B cell (primary cell): Measurements from ENCODE around the gene TSPAN18. TPM values are rescaled to one million over a fixed set of nuclear protein-coding genes. Genes with fewer than 3 reads are reported as not detected.

Experiments used
- ATAC-seq: fragments of 200-7000 bp; cut with Tn5 transposase; one replicate; pipeline ENCODE4 v1.10.0; 2021; ENCODE audit warnings: low read depth, mild to moderate bottlenecking, moderate number of reproducible peaks, moderate library complexity
- CTCF ChIA-PET: fragments of 350-600 bp; sonication (Branson Sonifier 250); formaldehyde crosslinking; loops from one replicate; lab custom pipeline; 2021; ENCODE audit warnings: antibody characterized with exemption, inconsistent platforms; lab: Charles Lee
- POLR2A ChIA-PET: fragments of 350-600 bp; sonication (Branson Sonifier 250); formaldehyde crosslinking; loops from one replicate; lab custom pipeline; 2021; ENCODE audit warnings: antibody characterized with exemption; lab: Charles Lee
- DNase-seq: peaks from one replicate; pipeline ENCODE4 v3.0.0; 2013
- H2AFZ ChIP-seq: 2 replicates; pipeline ENCODE4 v1.6.1; 2012; ENCODE audit warnings: mild to moderate bottlenecking, low read depth, low read length; ENCODE audit not compliant: insufficient read depth, poor library complexity, severe bottlenecking
- H3K27ac ChIP-seq, 2 donors: 1 replicate in 1 of 2; 2 replicates in 1 of 2; pipeline ENCODE4 v1.5.1; 2012 to 2013; ENCODE audit warnings: low read length in 2 of 2, mild to moderate bottlenecking in 2 of 2, moderate library complexity in 1 of 2
- H3K27me3 ChIP-seq, 4 experiments: fragments of 200-600 bp in 1 of 4; sonication (generic) in 1 of 4; replicated peaks in 1 of 4; 1 replicate in 2 of 4; 2 replicates in 2 of 4; pipeline versions ENCODE4 v1.6.1 to v1.7.0; 2013 to 2016; ENCODE audit warnings: low read length in 3 of 4, mild to moderate bottlenecking in 2 of 4, mixed read lengths in 1 of 4, moderate library complexity in 1 of 4; ENCODE audit not compliant: insufficient read depth in 4 of 4, control insufficient read depth in 3 of 4; ENCODE audit errors: control extremely low read depth in 1 of 4
- H3K36me3 ChIP-seq, 2 experiments: replicated peaks in 1 of 2; 1 replicate in 1 of 2; 2 replicates in 1 of 2; pipeline versions ENCODE4 v1.6.1 to v1.7.1; 2013; ENCODE audit warnings: low read length in 1 of 2; ENCODE audit not compliant: insufficient read depth in 2 of 2, control insufficient read depth in 1 of 2; ENCODE audit errors: control extremely low read depth in 1 of 2, extremely low read depth in 1 of 2
- H3K4me1 ChIP-seq, 2 donors: fragments of 200-600 bp in 1 of 2; sonication (generic) in 1 of 2; 1 replicate in 1 of 2; 2 replicates in 1 of 2; pipeline versions ENCODE4 v1.5.1 to v1.6.1; 2013 to 2017; ENCODE audit warnings: low read length in 2 of 2; ENCODE audit not compliant: control insufficient read depth in 2 of 2, insufficient read depth in 2 of 2
- H3K4me2 ChIP-seq: replicated peaks from 2 replicates; pipeline ENCODE3; 2012; ENCODE audit warnings: mild to moderate bottlenecking, low read depth, low read length; ENCODE audit not compliant: poor library complexity, severe bottlenecking
- H3K4me3 ChIP-seq, 5 experiments: fragments of 200-600 bp in 1 of 5; sonication (generic) in 1 of 5; 1 replicate in 3 of 5; 2 replicates in 2 of 5; pipeline versions ENCODE4 v1.5.1 to v1.7.0; 2011 to 2016; ENCODE audit warnings: low read length in 4 of 5, mild to moderate bottlenecking in 4 of 5, low read depth in 2 of 5, control low read depth in 1 of 5, moderate library complexity in 1 of 5; ENCODE audit not compliant: insufficient read depth in 1 of 5; ENCODE audit errors: control extremely low read depth in 1 of 5, extremely low read depth in 1 of 5
- H3K79me2 ChIP-seq: fragments of 200-600 bp; sonication (generic); one replicate; pipeline ENCODE4 v1.6.0; 2016; ENCODE audit warnings: low read length; ENCODE audit not compliant: control insufficient read depth, insufficient read depth
- H3K9ac ChIP-seq: fragments of 200-600 bp; sonication (generic); 2 replicates; pipeline ENCODE4 v1.6.1; 2017; ENCODE audit warnings: mild to moderate bottlenecking, low read length, moderate library complexity
- H3K9me3 ChIP-seq, 3 donors: one replicate each; pipeline versions ENCODE4 v1.6.1 to v1.7.1; 2013; ENCODE audit warnings: low read length in 2 of 3; ENCODE audit not compliant: control insufficient read depth in 2 of 3, insufficient read depth in 1 of 3; ENCODE audit errors: control extremely low read depth in 1 of 3
- H4K20me1 ChIP-seq: 2 replicates; pipeline ENCODE4 v1.6.0; 2012; ENCODE audit warnings: mild to moderate bottlenecking, low read length; ENCODE audit not compliant: insufficient read depth, control insufficient read depth, poor library complexity, severe bottlenecking
- H3K27ac Mint-ChIP-seq: one replicate; pipeline ENCODE4 v1.8.0; 2021; ENCODE audit warnings: mixed read lengths
- H3K27me3 Mint-ChIP-seq: one replicate; pipeline ENCODE4 v1.8.0; 2021; ENCODE audit warnings: mixed read lengths
- H3K4me1 Mint-ChIP-seq: one replicate; pipeline ENCODE4 v1.8.0; 2021; ENCODE audit warnings: mixed read lengths
- H3K4me3 Mint-ChIP-seq: one replicate; pipeline ENCODE4 v1.8.0; 2021; ENCODE audit warnings: mixed read lengths
- H3K9me3 Mint-ChIP-seq: one replicate; pipeline ENCODE4 v1.8.0; 2022; ENCODE audit warnings: mixed read lengths; ENCODE audit not compliant: insufficient read depth
- CTCF ChIP-seq: fragments of 200-600 bp; IDR thresholded peaks from one replicate; pipeline ENCODE4 v1.8.0; 2022; ENCODE audit warnings: antibody characterized with exemption, mild to moderate bottlenecking
- EZH2 ChIP-seq: IDR thresholded peaks from 2 replicates; pipeline ENCODE4 v1.6.1; 2012; ENCODE audit warnings: borderline replicate concordance, low read depth, mild to moderate bottlenecking, moderate library complexity, low read length; ENCODE audit not compliant: insufficient read depth, poor library complexity, severe bottlenecking
- WGBS: methylation state at CpG from one replicate; pipeline ENCODE4 v1.1.5; 2013; ENCODE audit warnings: missing lambda C conversion rate; ENCODE audit not compliant: insufficient coverage; 5-methylcytosine and 5-hydroxymethylcytosine counted together
- intact Hi-C: fragments of 100-400 bp; cut with micrococcal nuclease; formaldehyde crosslinking; loops from one replicate; pipeline ENCODE4 v1.10.0; 2022
- polyA plus RNA-seq: library from polyadenylated mRNA; depleted of rRNA; stranded (reverse); fragments of >200 nt; gene quantifications from 2 replicates; pipeline ENCODE4 v1.2.3, GENCODE V29; 2012
- total RNA-seq, 2 donors: library from RNA; stranded (reverse); fragments of 120-200 nt in 1 of 2; gene quantifications; 1 replicate in 1 of 2; 2 replicates in 1 of 2; pipeline versions ENCODE4 v1.2.3 to v1.2.4, GENCODE V29; 2013 to 2022

The TSPAN18 gene
- total and polyA plus RNA-seq, 2 donors (not counting 1 experiment from before 2014, with no cell fraction given) = 0.75 to 2.0 TPM

- no peaks in the 10 kb centered on the region for H3K27me3 ChIP-seq
- Mint-ChIP-seq H3K27me3 (no peaks in the 10 kb centered on the region), H3K4me1 (no peaks in the 10 kb centered on the region), H3K4me3 (no peak overlapping the region), H3K9me3 (no peaks in the 10 kb centered on the region), H3K27ac (no peak overlapping the region)
- no peak overlapping the region for H2AFZ ChIP-seq
- H3K9me3 ChIP-seq = no peaks in the 10 kb centered on the region
- intact Hi-C loops = no loop called here
- DNase-seq (no peak), ATAC-seq (no peak)
- TF ChIP-seq CTCF = no peak
- no peak overlapping the region for H3K9ac ChIP-seq
- ChIA-PET CTCF (no interaction called here), POLR2A (no interaction called here)
- H3K36me3 ChIP-seq = no peaks in the 10 kb centered on the region
- H3K4me1 ChIP-seq = no peaks in the 10 kb centered on the region
- no peak overlapping the region for H3K27ac ChIP-seq
- no peak overlapping the region for H3K4me2 ChIP-seq
- no peak overlapping the region for H3K4me3 ChIP-seq
- 100% methylated on average over 1 of the region's 3 CpGs for WGBS
- H4K20me1 ChIP-seq = no peaks in the 10 kb centered on the region
- H3K79me2 ChIP-seq = no peaks in the 10 kb centered on the region
Observed at GRCh38 chr11:44887636-44888035, 160.9 kb downstream of the TSPAN18 start.

DNA sequence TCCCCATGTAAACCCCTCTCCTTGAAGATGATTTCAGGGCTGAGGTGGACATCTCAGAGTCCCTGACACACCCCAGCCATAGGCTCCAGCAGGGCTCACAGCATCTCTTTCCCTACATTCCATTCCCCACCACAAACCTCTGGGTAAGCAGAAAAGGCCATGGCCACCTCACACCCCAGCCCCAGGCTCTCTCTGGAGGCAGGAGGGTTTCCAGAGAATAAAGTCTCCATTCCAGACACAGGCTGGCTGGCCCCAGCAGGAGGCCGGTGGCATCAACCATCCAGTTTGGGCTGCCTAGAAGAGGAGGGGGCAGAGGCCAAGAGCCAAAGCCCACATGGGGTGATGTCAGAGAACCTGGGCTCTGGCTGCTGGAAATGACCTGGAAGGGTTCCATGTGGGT, 162.5 kb downstream of the TSPAN18 start:
- H3K4me2 ChIP-seq = no peak overlapping the region
- H4K20me1 ChIP-seq = no peaks in the 10 kb centered on the region
- H3K27me3 ChIP-seq = no peaks in the 10 kb centered on the region
- 90% methylated on average over 1 of the region's 1 CpG for WGBS
- Mint-ChIP-seq H3K27me3 (no peaks in the 10 kb centered on the region), H3K27ac (no peak overlapping the region), H3K4me3 (no peak overlapping the region), H3K4me1 (no peaks in the 10 kb centered on the region), H3K9me3 (no peaks in the 10 kb centered on the region)
- H3K27ac ChIP-seq = no peak overlapping the region
- no peaks in the 10 kb centered on the region for H3K4me1 ChIP-seq
- ChIA-PET POLR2A (no interaction called here), CTCF (no interaction called here)
- H2AFZ ChIP-seq = no peak overlapping the region
- DNase-seq (no peak), ATAC-seq (no peak)
- intact Hi-C loops = no loop called here
- H3K9me3 ChIP-seq = no peaks in the 10 kb centered on the region
- no peaks in the 10 kb centered on the region for H3K79me2 ChIP-seq
- H3K4me3 ChIP-seq = no peak overlapping the region
- H3K36me3 ChIP-seq = no peaks in the 10 kb centered on the region
- no peak overlapping the region for H3K9ac ChIP-seq
- TF ChIP-seq EZH2 (no peak), CTCF (no peak)
